ENCODE measurements around the gene DNHD1. TPM values are rescaled to one million over a fixed set of nuclear protein-coding genes. Genes with fewer than 3 reads are reported as not detected.

The DNHD1 gene
- total and polyA plus RNA-seq, 2 of the 13 experiments (the other 11 are each of a cell fraction or from before 2014, with no cell fraction given) = 2.7 to 9.3 TPM

DNA sequence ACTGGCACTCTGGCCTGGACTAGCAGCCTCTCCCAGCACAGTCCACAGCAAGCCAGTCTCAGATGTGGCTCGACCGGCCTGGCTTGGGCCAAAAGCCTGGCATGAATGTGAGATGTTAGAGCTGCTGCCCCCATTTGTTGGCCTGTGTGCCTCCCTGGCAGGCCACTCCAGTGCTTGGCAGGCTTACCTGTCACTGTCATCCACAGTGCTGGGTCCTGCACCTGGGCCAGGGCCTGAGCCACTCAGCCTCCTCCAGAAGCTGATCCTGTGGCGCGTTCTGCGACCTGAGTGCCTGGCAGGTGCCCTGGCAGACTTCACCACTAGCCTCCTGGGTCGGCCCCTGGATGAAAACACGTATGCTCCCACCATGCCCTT lies 70.3 kb downstream of the DNHD1 start:
- no peaks in the 10 kb centered on the region for H3K4me1 ChIP-seq (ENCODE audit: insufficient read depth, low read length)
- no peaks in the 10 kb centered on the region for H3K36me3 ChIP-seq (replicated peaks in 1 of 2; ENCODE audit: control insufficient read depth in 1 of 2, insufficient read depth in 2 of 2, low read length in 2 of 2)
- DNase-seq (ENCODE audit: low spot score) (no peak), ATAC-seq (no peak), FAIRE-seq (no peak)
- no peak for TF ChIP-seq TEAD3 (CRISPR knock-in tag; optimal IDR thresholded peaks at IDR 0.05; ENCODE audit: borderline replicate concordance)
- TF ChIP-seq RCOR2 (CRISPR knock-in tag; IDR thresholded peaks at IDR 0.05) = no peak
- TF ChIP-seq ELF1 (CRISPR knock-in tag; IDR thresholded peaks at IDR 0.05) = no peak
- no peak for TF ChIP-seq CHD4 (IDR thresholded peaks at IDR 0.05; ENCODE audit: borderline replicate concordance, low read length)
- no peak for TF ChIP-seq PAF1 (CRISPR knock-in tag; IDR thresholded peaks at IDR 0.05)
- TF ChIP-seq, protein P1, sequence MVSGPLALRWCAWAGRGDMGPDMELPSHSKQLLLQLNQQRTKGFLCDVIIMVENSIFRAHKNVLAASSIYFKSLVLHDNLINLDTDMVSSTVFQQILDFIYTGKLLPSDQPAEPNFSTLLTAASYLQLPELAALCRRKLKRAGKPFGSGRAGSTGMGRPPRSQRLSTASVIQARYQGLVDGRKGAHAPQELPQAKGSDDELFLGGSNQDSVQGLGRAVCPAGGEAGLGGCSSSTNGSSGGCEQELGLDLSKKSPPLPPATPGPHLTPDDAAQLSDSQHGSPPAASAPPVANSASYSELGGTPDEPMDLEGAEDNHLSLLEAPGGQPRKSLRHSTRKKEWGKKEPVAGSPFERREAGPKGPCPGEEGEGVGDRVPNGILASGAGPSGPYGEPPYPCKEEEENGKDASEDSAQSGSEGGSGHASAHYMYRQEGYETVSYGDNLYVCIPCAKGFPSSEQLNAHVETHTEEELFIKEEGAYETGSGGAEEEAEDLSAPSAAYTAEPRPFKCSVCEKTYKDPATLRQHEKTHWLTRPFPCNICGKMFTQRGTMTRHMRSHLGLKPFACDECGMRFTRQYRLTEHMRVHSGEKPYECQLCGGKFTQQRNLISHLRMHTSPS (CRISPR knock-in tag; IDR thresholded peaks at IDR 0.05; ENCODE audit: low read depth) = no peak
- TF ChIP-seq, protein P2, sequence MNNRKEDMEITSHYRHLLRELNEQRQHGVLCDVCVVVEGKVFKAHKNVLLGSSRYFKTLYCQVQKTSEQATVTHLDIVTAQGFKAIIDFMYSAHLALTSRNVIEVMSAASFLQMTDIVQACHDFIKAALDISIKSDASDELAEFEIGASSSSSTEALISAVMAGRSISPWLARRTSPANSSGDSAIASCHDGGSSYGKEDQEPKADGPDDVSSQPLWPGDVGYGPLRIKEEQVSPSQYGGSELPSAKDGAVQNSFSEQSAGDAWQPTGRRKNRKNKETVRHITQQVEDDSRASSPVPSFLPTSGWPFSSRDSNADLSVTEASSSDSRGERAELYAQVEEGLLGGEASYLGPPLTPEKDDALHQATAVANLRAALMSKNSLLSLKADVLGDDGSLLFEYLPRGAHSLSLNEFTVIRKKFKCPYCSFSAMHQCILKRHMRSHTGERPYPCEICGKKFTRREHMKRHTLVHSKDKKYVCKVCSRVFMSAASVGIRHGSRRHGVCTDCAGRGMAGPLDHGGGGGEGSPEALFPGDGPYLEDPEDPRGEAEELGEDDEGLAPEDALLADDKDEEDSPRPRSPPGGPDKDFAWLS (CRISPR knock-in tag; IDR thresholded peaks at IDR 0.05; ENCODE audit: borderline replicate concordance) = no peak
- TF ChIP-seq SRF (IDR thresholded peaks at IDR 0.05; ENCODE audit: low read depth, low read length) = no peak
- TF ChIP-seq NFRKB (IDR thresholded peaks at IDR 0.05) = no peak
- TF ChIP-seq ZNF136 (CRISPR knock-in tag; IDR thresholded peaks at IDR 0.05; ENCODE audit: low read depth) = no peak
- intact Hi-C loops (cut with micrococcal nuclease; ENCODE audit: unreplicated experiment) (no loop called here), in situ Hi-C loops (cut with HindIII; ENCODE audit: extremely low pct_ligation_motif_present, low pct_unique_long_range_greater_than_20kb) (no loop called here)
- no peaks in the 10 kb centered on the region for H3K27me3 ChIP-seq (ENCODE audit: control insufficient read depth in 1 of 2, insufficient read depth in 2 of 2, low read length in 2 of 2)
- no peak overlapping the region for H3K27ac ChIP-seq (ENCODE audit: extremely low read length, insufficient read depth, low read length)
- H3K79me2 ChIP-seq (ENCODE audit: insufficient read depth, low read length) = no peaks in the 10 kb centered on the region
- H3K4me2 ChIP-seq (ENCODE audit: low read depth, low read length) = no peak overlapping the region
- H3K4me3 ChIP-seq (replicated peaks in 1 of 3; ENCODE audit: insufficient read depth in 1 of 3, low read depth in 2 of 3, low read length in 3 of 3) = no peak overlapping the region
- H3K9ac ChIP-seq (ENCODE audit: insufficient read depth, low read depth, low read length) = no peak overlapping the region
- CTCF ChIA-PET (ENCODE audit: low intra/inter-chr PET ratio, low total read pairs) = no interaction called here
- WGBS (ENCODE audit: low lambda C conversion rate) = 100% methylated on average over 1 of the region's 7 CpGs
- no peaks in the 10 kb centered on the region for H4K20me1 ChIP-seq (ENCODE audit: insufficient read depth, low read length)
- POLR2A ChIA-PET = no interaction called here
- H3K9me3 ChIP-seq (ENCODE audit: low read length) = no peaks in the 10 kb centered on the region
- BruUV-seq (replicated peaks) = no TSS peak
- H2AFZ ChIP-seq (ENCODE audit: low read length) = no peak overlapping the region

Data from HepG2 (cell line).